ENCODE data around the gene CDC25A. TPM values are rescaled to one million over a fixed set of nuclear protein-coding genes. Genes with fewer than 3 reads are reported as not detected.

Gene CDC25A
- total and polyA plus RNA-seq, 9 of the 15 experiments (the other 6 are each of a cell fraction or from before 2014, with no cell fraction given): 3.4 to 61.3 (median 51.8) TPM

GRCh38 chr3:48110463-48110862 is 77.8 kb downstream of the CDC25A start:
- H3K9me3 ChIP-seq (replicated peaks; ENCODE audit: control insufficient read depth, insufficient read depth, low read depth, low read length): 0 out of 2 replicates have a peak, but pooled peaks cover 5% of the 10 kb centered on the region
- in situ Hi-C loops (cut with MboI) (no loop called here), intact Hi-C loops (cut with micrococcal nuclease) (no loop called here)
- BruUV-seq (replicated peaks): no TSS peak
- no peak overlapping the region for H3K4me2 ChIP-seq (ENCODE audit: insufficient read depth, low read length)
- no peaks in the 10 kb centered on the region for H3K79me2 ChIP-seq (ENCODE audit: control insufficient read depth, insufficient read depth, low read length)
- H2AFZ ChIP-seq (ENCODE audit: low read depth, low read length): no peak overlapping the region
- H3K27me3 ChIP-seq (ENCODE audit: control insufficient read depth in 2 of 2, insufficient read depth in 2 of 2, low read length in 2 of 2): 0 out of 5 replicates have a peak, but pooled peaks cover 0 to 5% of the 10 kb centered on the region in 2 experiments
- 39% methylated on average over 2 of the region's 2 CpGs for WGBS (ENCODE audit: insufficient coverage, low coverage, missing lambda C conversion rate)
- no peaks in the 10 kb centered on the region for H4K20me1 ChIP-seq (replicated peaks; ENCODE audit: control insufficient read depth, insufficient read depth, low read length)
- no peaks in the 10 kb centered on the region for H3K4me1 ChIP-seq (replicated peaks in 1 of 2; ENCODE audit: control insufficient read depth in 2 of 2, insufficient read depth in 2 of 2, low read length in 2 of 2)
- DNase-seq (ENCODE audit: extremely low read depth in 1 of 4, low spot score in 3 of 4) (no peak), ATAC-seq (no peak), FAIRE-seq (no peak)
- CTCF ChIA-PET (ENCODE audit: low intra/inter-chr PET ratio): no interaction called here
- H3K4me3 ChIP-seq: no peak overlapping the region
- no peak overlapping the region for H3K27ac ChIP-seq (ENCODE audit: extremely low read depth, low read depth, low read length)
- no peak overlapping the region for H3K9ac ChIP-seq (ENCODE audit: insufficient read depth in 1 of 2, low read depth in 2 of 2, low read length in 2 of 2)
- TF ChIP-seq PHTF2 (CRISPR knock-in tag; IDR thresholded peaks at IDR 0.05): no peak
- TF ChIP-seq ZNF79 (CRISPR knock-in tag; IDR thresholded peaks at IDR 0.05; ENCODE audit: low read depth): no peak
- TF ChIP-seq GTF2E2 (tag; IDR thresholded peaks at IDR 0.05): no peak
- TF ChIP-seq SMARCB1 (IDR thresholded peaks at IDR 0.05; ENCODE audit: insufficient read length, low read depth): no peak
- TF ChIP-seq SNIP1 (IDR thresholded peaks at IDR 0.05; ENCODE audit: low read depth): no peak
- no peak for TF ChIP-seq ZNF354B (CRISPR knock-in tag; IDR thresholded peaks at IDR 0.05)
- TF ChIP-seq ZBTB7A (IDR thresholded peaks at IDR 0.05; ENCODE audit: borderline replicate concordance, control insufficient read depth, low read depth, low read length): no peak
- TF ChIP-seq ELF1 (tag; IDR thresholded peaks at IDR 0.05): no peak
- no peak for TF ChIP-seq PATZ1 (CRISPR knock-in tag; IDR thresholded peaks at IDR 0.05; ENCODE audit: borderline replicate concordance)
- no peak for TF ChIP-seq KLF6 (CRISPR knock-in tag; IDR thresholded peaks at IDR 0.05; ENCODE audit: borderline replicate concordance)
- TF ChIP-seq PRPF4 (IDR thresholded peaks at IDR 0.05; ENCODE audit: insufficient read depth, low read depth, low read length, poor library complexity, severe bottlenecking): no peak
- TF ChIP-seq MAFG (tag; conservative IDR thresholded peaks at IDR 0.05): no peak
- no peak for TF ChIP-seq ZNF143 (CRISPR knock-in tag; IDR thresholded peaks at IDR 0.05)
- no peak for TF ChIP-seq MECOM (CRISPR knock-in tag; IDR thresholded peaks at IDR 0.05)
- TF ChIP-seq ASH1L (IDR thresholded peaks at IDR 0.05; ENCODE audit: borderline replicate concordance, low read depth, partially characterized antibody): no peak
- no peak for TF ChIP-seq CAMTA2 (CRISPR knock-in tag; conservative IDR thresholded peaks at IDR 0.05)
- no peak for TF ChIP-seq MLX (CRISPR knock-in tag; conservative IDR thresholded peaks at IDR 0.05)
- TF ChIP-seq HNRNPUL1 (IDR thresholded peaks at IDR 0.05; ENCODE audit: low read length): no peak
- TF ChIP-seq MNT (conservative IDR thresholded peaks at IDR 0.05): no peak
- TF ChIP-seq NFRKB (IDR thresholded peaks at IDR 0.05; ENCODE audit: low read depth): no peak
- H3K36me3 ChIP-seq (ENCODE audit: control insufficient read depth, insufficient read depth, low read length): no peaks in the 10 kb centered on the region
- POLR2A ChIA-PET: interaction anchor here (1.0 kb wide), 1 partner anchor 12 kb away, joined by 3 read pairs; no protein-coding TSS in a partner anchor
- no peaks in the 10 kb centered on the region for H3K9me1 ChIP-seq (ENCODE audit: control insufficient read depth, insufficient read depth, low read length)
